Measurements from ENCODE around the gene ACTR2. TPM values are rescaled to one million over a fixed set of nuclear protein-coding genes. Genes with fewer than 3 reads are reported as not detected.
"Not testable (repeated sequence)": the region's sequence is repeated elsewhere in the genome, so short reads cannot be mapped to it uniquely, and the experiment has no call there.

ACTR2 gene
- polyA plus RNA-seq, 2 donors: 58.4 to 73.8 TPM

DNA sequence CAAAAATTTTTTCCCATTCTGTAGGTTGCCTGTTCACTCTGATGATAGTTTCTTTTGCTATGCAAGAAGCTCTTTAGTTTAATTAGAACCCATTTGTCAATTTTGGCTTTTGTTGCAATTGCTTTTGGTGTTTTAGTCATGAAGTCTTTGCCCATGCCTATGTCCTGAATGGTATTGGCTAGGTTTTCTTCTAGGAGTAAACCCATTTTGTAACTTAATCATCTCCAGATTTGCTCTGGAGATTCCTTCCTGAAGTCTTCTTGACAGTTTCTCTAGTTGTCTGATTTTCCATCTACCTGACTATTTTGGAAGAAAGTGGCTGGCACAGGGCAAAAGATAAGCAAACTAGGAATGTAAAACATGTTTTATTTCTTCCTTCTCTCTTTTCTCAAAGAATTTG is 30.2 kb downstream of the ACTR2 start:
- H3K4me1 ChIP-seq (ENCODE audit: control insufficient read depth in 2 of 2, insufficient read depth in 2 of 2, low read length in 1 of 2); H3K4me3 ChIP-seq (ENCODE audit: low read depth in 1 of 2, low read length in 2 of 2); H3K27ac ChIP-seq (ENCODE audit: low read depth in 2 of 2, low read length in 1 of 2); H3K9me3 ChIP-seq (ENCODE audit: control insufficient read depth in 2 of 2, insufficient read depth in 1 of 2, low read depth in 1 of 2, low read length in 1 of 2); H3K27me3 ChIP-seq (ENCODE audit: control insufficient read depth in 1 of 2, insufficient read depth in 2 of 2, low read length in 2 of 2); H3K36me3 ChIP-seq (ENCODE audit: control insufficient read depth in 2 of 2, insufficient read depth in 2 of 2, low read length in 1 of 2): not testable (repeated sequence)

- H3K27ac ChIP-seq (ENCODE audit: low read depth in 2 of 2, low read length in 1 of 2): no peak overlapping the region
- no peaks in the 10 kb centered on the region for H3K36me3 ChIP-seq (ENCODE audit: control insufficient read depth in 2 of 2, insufficient read depth in 2 of 2, low read length in 1 of 2)
- WGBS, 2 donors: 79 to 87% methylated on average over 3 of the region's 3 CpGs
- H3K4me1 ChIP-seq (ENCODE audit: control insufficient read depth in 2 of 2, insufficient read depth in 2 of 2, low read length in 1 of 2): no peaks in the 10 kb centered on the region
- H3K9me3 ChIP-seq (ENCODE audit: control insufficient read depth in 2 of 2, insufficient read depth in 1 of 2, low read depth in 1 of 2, low read length in 1 of 2): no peaks in the 10 kb centered on the region
- H3K4me3 ChIP-seq (ENCODE audit: low read depth in 1 of 2, low read length in 2 of 2): no peak overlapping the region
- H3K27me3 ChIP-seq (ENCODE audit: control insufficient read depth in 1 of 2, insufficient read depth in 2 of 2, low read length in 2 of 2): no peaks in the 10 kb centered on the region
These were observed 34.0 kb downstream of the ACTR2 start for GRCh38 chr2:65261676-65262075.

DNA sequence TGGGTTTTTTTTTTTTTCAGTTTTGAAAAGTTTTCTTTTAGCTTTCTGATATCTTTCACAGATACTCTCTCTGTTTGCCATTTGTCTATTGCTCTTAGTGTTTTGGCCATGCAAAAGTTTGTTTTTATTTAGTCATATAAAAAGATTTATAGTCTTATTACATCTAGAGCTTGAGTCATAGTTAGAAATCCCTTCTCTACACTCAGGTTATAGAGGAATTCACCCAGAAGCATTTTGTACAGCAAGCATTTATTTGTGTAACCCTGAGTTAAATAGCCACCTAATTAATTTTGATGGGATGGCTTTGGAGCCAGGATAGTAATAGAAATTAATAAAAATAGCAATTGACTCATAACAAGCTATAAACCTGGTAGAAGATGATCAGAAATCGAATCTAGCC is 35.6 kb downstream of the ACTR2 start:
- no peaks in the 10 kb centered on the region for H3K9me3 ChIP-seq (ENCODE audit: control insufficient read depth in 2 of 2, insufficient read depth in 1 of 2, low read depth in 1 of 2, low read length in 1 of 2)
- H3K27me3 ChIP-seq (ENCODE audit: control insufficient read depth in 1 of 2, insufficient read depth in 2 of 2, low read length in 2 of 2): no peaks in the 10 kb centered on the region
- H3K36me3 ChIP-seq (ENCODE audit: control insufficient read depth in 2 of 2, insufficient read depth in 2 of 2, low read length in 1 of 2): peaks cover 0 to 3% of the 10 kb centered on the region in 2 donors
- no peak overlapping the region for H3K27ac ChIP-seq (ENCODE audit: low read depth in 2 of 2, low read length in 1 of 2)
- H3K4me1 ChIP-seq (ENCODE audit: control insufficient read depth in 2 of 2, insufficient read depth in 2 of 2, low read length in 1 of 2): no peaks in the 10 kb centered on the region
- H3K4me3 ChIP-seq (ENCODE audit: low read depth in 1 of 2, low read length in 2 of 2): no peak overlapping the region
- 82 to 94% methylated on average over 1 of the region's 1 CpG for WGBS, 2 donors

- Histone ChIP-seq H3K36me3 (ENCODE audit: control insufficient read depth in 2 of 2, insufficient read depth in 2 of 2, low read length in 1 of 2) (peaks cover 0 to 3% of the 10 kb centered on the region in 2 donors), H3K4me1 (ENCODE audit: control insufficient read depth in 2 of 2, insufficient read depth in 2 of 2, low read length in 1 of 2) (no peaks in the 10 kb centered on the region), H3K9me3 (ENCODE audit: control insufficient read depth in 2 of 2, insufficient read depth in 1 of 2, low read depth in 1 of 2, low read length in 1 of 2) (no peaks in the 10 kb centered on the region), H3K4me3 (ENCODE audit: low read depth in 1 of 2, low read length in 2 of 2) (no peak overlapping the region), H3K27me3 (ENCODE audit: control insufficient read depth in 1 of 2, insufficient read depth in 2 of 2, low read length in 2 of 2) (no peaks in the 10 kb centered on the region), H3K27ac (ENCODE audit: low read depth in 2 of 2, low read length in 1 of 2) (no peak overlapping the region)
- WGBS, 2 donors: 94 to 95% methylated on average over 7 of the region's 7 CpGs
These were observed 36.4 kb downstream of the ACTR2 start for GRCh38 chr2:65263986-65264385.

GRCh38 chr2:65264821-65265670 is 37.4 kb downstream of the ACTR2 start:
- WGBS, 2 donors: 39 to 41% methylated on average over 8 of the region's 8 CpGs
- H3K4me3 ChIP-seq (ENCODE audit: low read depth in 1 of 2, low read length in 2 of 2): no peak overlapping the region
- no peaks in the 10 kb centered on the region for H3K4me1 ChIP-seq (ENCODE audit: control insufficient read depth in 2 of 2, insufficient read depth in 2 of 2, low read length in 1 of 2)
- H3K36me3 ChIP-seq (ENCODE audit: control insufficient read depth in 2 of 2, insufficient read depth in 2 of 2, low read length in 1 of 2): peaks cover 0 to 3% of the 10 kb centered on the region in 2 donors
- H3K9me3 ChIP-seq (ENCODE audit: control insufficient read depth in 2 of 2, insufficient read depth in 1 of 2, low read depth in 1 of 2, low read length in 1 of 2): no peaks in the 10 kb centered on the region
- H3K27ac ChIP-seq (ENCODE audit: low read depth in 2 of 2, low read length in 1 of 2): no peak overlapping the region
- no peaks in the 10 kb centered on the region for H3K27me3 ChIP-seq (ENCODE audit: control insufficient read depth in 1 of 2, insufficient read depth in 2 of 2, low read length in 2 of 2)

DNA sequence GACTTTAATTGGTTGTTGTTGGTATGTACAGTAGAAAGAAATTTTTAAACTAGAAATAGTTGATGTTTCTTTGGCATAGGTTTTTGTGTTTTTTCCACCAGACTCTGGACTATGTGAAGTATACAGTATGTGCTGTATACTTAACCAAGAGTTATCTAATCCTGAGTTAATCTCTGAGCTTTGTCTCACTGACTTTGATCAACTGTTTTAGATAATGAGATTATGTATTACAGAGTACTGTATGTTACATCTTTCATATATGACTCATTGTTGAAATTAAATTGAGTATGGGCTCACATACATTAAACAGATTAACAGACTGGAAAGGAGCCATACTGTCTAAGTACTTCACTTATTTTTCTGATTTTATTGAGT is 38.0 kb downstream of the ACTR2 start:
- Histone ChIP-seq H3K27me3 (ENCODE audit: control insufficient read depth in 1 of 2, insufficient read depth in 2 of 2, low read length in 2 of 2) (no peaks in the 10 kb centered on the region), H3K4me1 (ENCODE audit: control insufficient read depth in 2 of 2, insufficient read depth in 2 of 2, low read length in 1 of 2) (no peaks in the 10 kb centered on the region), H3K27ac (ENCODE audit: low read depth in 2 of 2, low read length in 1 of 2) (no peak overlapping the region), H3K36me3 (ENCODE audit: control insufficient read depth in 2 of 2, insufficient read depth in 2 of 2, low read length in 1 of 2) (peaks cover 0 to 3% of the 10 kb centered on the region in 2 donors), H3K9me3 (ENCODE audit: control insufficient read depth in 2 of 2, insufficient read depth in 1 of 2, low read depth in 1 of 2, low read length in 1 of 2) (no peaks in the 10 kb centered on the region), H3K4me3 (ENCODE audit: low read depth in 1 of 2, low read length in 2 of 2) (no peak overlapping the region)

- H3K36me3 ChIP-seq (ENCODE audit: control insufficient read depth in 2 of 2, insufficient read depth in 2 of 2, low read length in 1 of 2): peaks cover 0 to 3% of the 10 kb centered on the region in 2 donors
- H3K9me3 ChIP-seq (ENCODE audit: control insufficient read depth in 2 of 2, insufficient read depth in 1 of 2, low read depth in 1 of 2, low read length in 1 of 2): no peaks in the 10 kb centered on the region
- H3K27me3 ChIP-seq (ENCODE audit: control insufficient read depth in 1 of 2, insufficient read depth in 2 of 2, low read length in 2 of 2): no peaks in the 10 kb centered on the region
- WGBS, 2 donors: 97 to 98% methylated on average over 1 of the region's 1 CpG
- H3K27ac ChIP-seq (ENCODE audit: low read depth in 2 of 2, low read length in 1 of 2): no peak overlapping the region
- no peak overlapping the region for H3K4me3 ChIP-seq (ENCODE audit: low read depth in 1 of 2, low read length in 2 of 2)
- H3K4me1 ChIP-seq (ENCODE audit: control insufficient read depth in 2 of 2, insufficient read depth in 2 of 2, low read length in 1 of 2): no peaks in the 10 kb centered on the region
These were observed 39.4 kb downstream of the ACTR2 start for GRCh38 chr2:65267008-65267407.

DNA sequence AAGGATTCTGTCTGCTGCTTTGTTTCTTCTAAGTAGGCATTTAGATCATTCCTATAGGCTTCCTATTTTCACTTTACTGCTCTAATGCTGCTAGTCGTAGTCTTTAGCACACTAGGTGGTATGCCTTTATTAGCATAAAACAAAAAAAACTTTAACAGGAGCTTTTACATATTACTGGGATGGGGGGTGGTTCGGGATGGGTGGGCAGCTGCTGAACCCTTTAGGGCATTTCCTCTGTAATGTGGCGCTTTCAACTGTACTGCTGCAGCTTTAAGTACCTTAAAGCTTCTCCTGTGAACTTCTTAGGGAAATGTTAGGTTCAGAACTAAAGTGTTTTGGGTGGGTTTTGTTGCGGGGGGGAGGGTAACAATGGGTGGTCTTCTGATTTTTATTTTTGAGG is 41.3 kb downstream of the ACTR2 start:
- peaks cover 0 to 3% of the 10 kb centered on the region in 2 donors for H3K36me3 ChIP-seq (ENCODE audit: control insufficient read depth in 2 of 2, insufficient read depth in 2 of 2, low read length in 1 of 2)
- no peak overlapping the region for H3K27ac ChIP-seq (ENCODE audit: low read depth in 2 of 2, low read length in 1 of 2)
- 76 to 90% methylated on average over 4 of the region's 4 CpGs for WGBS, 2 donors
- no peak overlapping the region for H3K4me3 ChIP-seq (ENCODE audit: low read depth in 1 of 2, low read length in 2 of 2)
- H3K4me1 ChIP-seq (ENCODE audit: control insufficient read depth in 2 of 2, insufficient read depth in 2 of 2, low read length in 1 of 2): no peaks in the 10 kb centered on the region
- no peaks in the 10 kb centered on the region for H3K27me3 ChIP-seq (ENCODE audit: control insufficient read depth in 1 of 2, insufficient read depth in 2 of 2, low read length in 2 of 2)
- H3K9me3 ChIP-seq (ENCODE audit: control insufficient read depth in 2 of 2, insufficient read depth in 1 of 2, low read depth in 1 of 2, low read length in 1 of 2): no peaks in the 10 kb centered on the region

GRCh38 chr2:65273344-65273743 is 45.7 kb downstream of the ACTR2 start:
- Histone ChIP-seq H3K27me3 (ENCODE audit: control insufficient read depth in 1 of 2, insufficient read depth in 2 of 2, low read length in 2 of 2) (no peaks in the 10 kb centered on the region), H3K27ac (ENCODE audit: low read depth in 2 of 2, low read length in 1 of 2) (no peak overlapping the region), H3K4me1 (ENCODE audit: control insufficient read depth in 2 of 2, insufficient read depth in 2 of 2, low read length in 1 of 2) (no peaks in the 10 kb centered on the region), H3K9me3 (ENCODE audit: control insufficient read depth in 2 of 2, insufficient read depth in 1 of 2, low read depth in 1 of 2, low read length in 1 of 2) (no peaks in the 10 kb centered on the region), H3K4me3 (ENCODE audit: low read depth in 1 of 2, low read length in 2 of 2) (no peak overlapping the region), H3K36me3 (ENCODE audit: control insufficient read depth in 2 of 2, insufficient read depth in 2 of 2, low read length in 1 of 2) (no peaks in the 10 kb centered on the region)
- WGBS, 2 donors: 93 to 97% methylated on average over 8 of the region's 8 CpGs
